Fibroblast of skin of abdomen (primary cell): ENCODE data around the gene LRATD1. TPM values are rescaled to one million over a fixed set of nuclear protein-coding genes. Genes with fewer than 3 reads are reported as not detected.
"Not testable (repeated sequence)": the region's sequence is repeated elsewhere in the genome, so short reads cannot be mapped to it uniquely, and the experiment has no call there.

Experiments
- DNase-seq: peaks from one replicate; pipeline ENCODE4 v3.0.0-alpha.2; 2013
- polyA plus RNA-seq, 2 experiments: library from polyadenylated mRNA; unstranded; fragments of 120-200 nt; gene quantifications; one replicate each; pipeline ENCODE4 v1.2.1, GENCODE V29; 2013; ENCODE audit not compliant: insufficient read length in 2 of 2

Gene LRATD1
- 8.1 TPM for polyA plus RNA-seq (2013, experiment 1 of 2; ENCODE audit: insufficient read length)
- 7.8 TPM for polyA plus RNA-seq (2013, experiment 2 of 2; ENCODE audit: insufficient read length)

- peak; percentile 88 for DNase-seq
Measured at GRCh38 chr2:14632133-14632936, at the start of gene LRATD1. Gene LRATD1 (plus strand): TSS chr2:14632717. CDS start chr2:14633980, 1,263 bp downstream.

DNA sequence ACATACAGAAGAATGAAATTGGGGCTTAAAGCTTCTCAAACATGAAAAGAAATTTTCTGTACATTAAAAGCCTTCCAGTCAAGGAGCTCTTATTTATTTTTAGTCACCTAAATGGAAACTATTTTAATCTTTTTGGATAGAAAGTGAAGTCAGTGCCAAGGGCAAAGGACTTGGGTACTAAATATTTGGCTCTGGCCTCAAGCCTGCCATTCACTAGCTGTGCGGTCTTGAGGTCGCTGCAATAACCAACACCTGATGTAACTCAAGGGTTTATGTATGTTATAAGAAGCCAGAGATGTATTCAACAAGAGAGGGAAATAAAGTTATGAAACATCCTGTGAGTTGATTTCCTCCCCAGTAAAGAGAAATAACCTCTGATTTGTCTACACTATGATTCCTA, 49.5 kb upstream of the LRATD1 start:
- no peak for DNase-seq

DNA sequence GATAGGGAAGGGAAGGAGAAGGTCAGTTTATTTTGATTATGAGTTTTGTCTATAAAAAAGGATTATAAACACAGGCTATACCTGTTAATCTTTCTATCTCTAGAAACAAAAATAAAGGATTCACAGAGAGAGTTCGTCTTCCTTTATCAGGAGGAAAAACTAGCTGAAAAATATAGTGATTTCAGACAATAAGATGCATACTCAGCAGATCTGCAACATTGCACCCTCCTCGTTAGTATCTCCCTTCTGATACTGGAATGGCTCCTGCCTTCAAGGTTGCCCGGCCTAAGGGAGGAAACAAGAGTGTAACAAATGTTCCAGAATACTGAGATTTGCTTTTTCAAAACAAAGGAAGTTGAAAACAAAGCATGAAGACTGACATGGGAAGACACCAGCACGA, 48.7 kb upstream of the LRATD1 start:
- DNase-seq = no peak

GRCh38 chr2:14587119-14587518, 45.4 kb upstream of the LRATD1 start:
- peak; percentile 9 for DNase-seq

DNA sequence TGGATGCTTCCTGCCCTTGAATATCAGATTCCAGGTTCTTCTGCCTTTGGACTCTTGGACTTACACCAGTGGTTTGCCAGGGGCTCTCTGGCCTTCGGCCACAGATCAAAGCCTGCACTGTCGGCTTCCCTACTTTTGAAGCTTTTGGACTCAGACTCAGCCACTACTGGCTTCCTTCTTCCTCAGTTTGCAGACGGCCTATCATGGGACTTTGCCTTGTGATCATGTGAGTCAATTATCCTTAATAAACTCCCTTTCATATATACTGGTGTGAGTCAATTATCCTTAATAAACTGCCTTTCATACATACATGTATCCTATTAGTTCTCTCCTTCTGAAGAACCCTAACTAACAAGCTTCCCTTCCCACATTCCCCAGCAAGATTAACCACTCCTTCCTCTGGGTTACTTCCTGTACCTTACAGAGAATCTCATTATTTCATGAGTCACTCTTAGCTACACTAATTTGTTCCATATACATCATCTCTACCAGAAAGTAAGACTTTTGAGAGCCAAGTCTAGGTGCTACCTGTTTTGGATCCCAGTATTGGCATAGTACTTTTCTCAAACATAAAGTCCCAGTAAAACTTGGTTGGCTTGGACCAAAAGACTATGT, 31.3 kb upstream of the LRATD1 start:
- DNase-seq = peak; percentile 30

DNA sequence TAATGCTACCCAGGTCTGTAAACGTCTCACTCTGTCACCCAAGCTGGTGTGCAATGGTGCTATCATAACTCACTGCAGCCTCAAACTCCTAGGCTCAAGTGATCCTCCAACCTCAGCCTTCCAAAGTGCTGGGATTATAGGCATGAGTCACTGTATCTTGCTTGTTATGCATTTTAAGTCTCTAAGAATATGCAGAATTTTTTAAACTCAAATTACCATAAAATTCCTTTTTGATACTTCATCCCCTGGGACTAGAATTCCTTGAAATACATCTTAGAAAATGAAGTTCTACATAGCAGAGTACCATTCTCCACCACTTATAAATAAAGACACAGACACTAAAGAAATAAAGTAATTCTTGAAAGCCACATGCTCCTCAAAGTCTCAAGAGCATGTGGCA, 30.2 kb upstream of the LRATD1 start:
- peak; percentile 63 for DNase-seq

GRCh38 chr2:14603676-14604075, 28.8 kb upstream of the LRATD1 start:
- no peak for DNase-seq

GRCh38 chr2:14608245-14608644, 24.3 kb upstream of the LRATD1 start:
- DNase-seq = no peak

DNA sequence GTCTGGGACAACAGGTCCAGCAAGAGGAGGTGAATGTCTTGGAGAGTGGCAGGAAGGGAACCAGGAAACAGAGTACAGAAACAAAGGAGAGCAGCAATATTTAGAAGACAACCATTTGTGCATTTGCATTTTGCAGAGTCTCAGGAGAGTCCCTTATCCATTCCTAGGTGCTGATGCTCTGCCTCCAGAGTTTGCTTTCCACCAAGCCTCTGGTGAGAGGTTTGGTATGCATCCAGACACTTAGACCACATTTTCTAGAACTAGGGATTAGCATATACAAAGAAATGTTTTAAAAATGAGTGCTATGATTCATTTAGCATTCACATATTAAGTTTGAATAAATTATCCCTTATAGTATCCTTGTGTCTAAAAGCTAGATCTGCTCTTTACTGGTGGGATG, 18.5 kb upstream of the LRATD1 start:
- DNase-seq = peak; percentile 81

DNA sequence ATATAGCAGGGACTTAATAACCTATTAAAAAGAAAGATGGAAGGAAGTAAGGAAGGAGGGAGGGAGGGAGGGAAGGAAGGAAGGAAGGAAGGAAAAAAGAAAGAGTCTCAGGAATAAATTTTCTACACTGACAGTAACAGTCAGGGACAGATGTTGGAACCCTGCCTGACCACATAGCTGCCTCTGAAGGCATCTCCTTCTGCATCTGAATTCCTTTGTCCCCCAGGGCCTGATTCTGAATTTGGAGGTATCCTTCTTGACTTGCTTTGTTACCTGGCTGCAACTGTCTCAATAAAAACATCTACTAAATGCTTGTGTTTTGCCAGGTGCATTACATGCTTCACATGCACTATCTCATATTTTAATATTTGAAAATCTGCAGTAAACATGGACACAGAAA, 17.4 kb upstream of the LRATD1 start:
- peak; percentile 48 for DNase-seq

DNA sequence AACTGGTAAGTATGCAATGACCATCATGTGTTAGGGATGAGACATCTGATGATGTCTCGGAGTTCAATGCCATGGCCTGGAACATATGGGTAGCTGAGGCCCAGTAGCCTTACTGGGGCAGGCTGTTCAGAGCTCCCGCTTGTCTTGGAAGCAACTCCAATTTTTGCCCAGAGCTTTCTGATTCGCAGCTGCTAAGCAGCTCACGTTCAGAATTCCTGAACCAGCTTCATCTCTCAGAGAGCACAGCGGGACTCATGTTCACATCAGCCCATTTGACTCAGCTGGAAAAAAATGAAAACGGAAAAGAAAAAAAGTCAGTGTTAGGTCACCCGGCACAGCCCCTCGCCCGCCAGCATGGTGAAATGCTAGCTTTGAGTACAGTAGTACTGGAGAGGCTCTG, 16.8 kb upstream of the LRATD1 start:
- peak; percentile 52 for DNase-seq

GRCh38 chr2:14616342-14616741, 16.2 kb upstream of the LRATD1 start:
- peak; percentile 53 for DNase-seq

- no peak for DNase-seq
Measured at GRCh38 chr2:14616950-14617349, 15.6 kb upstream of the LRATD1 start.

DNA sequence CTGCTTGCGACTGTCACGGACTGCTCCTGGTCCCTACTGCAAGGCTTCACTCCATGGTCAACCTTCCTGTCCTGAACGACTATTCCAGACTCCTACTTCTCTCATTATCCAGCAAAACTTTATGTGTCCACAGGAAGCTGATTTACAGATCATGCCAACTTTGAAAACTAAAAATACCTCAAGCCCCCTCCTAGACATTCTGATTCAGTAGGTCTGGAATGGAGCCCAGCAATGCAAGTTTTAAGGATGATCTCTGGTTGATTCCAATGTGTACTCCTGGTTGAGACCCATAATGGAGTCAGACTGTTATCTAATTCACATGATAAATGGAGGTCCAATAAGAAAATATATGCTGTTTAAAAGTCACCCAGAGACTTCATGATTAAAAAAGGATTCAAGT, 13.1 kb upstream of the LRATD1 start:
- peak; percentile 65 for DNase-seq

GRCh38 chr2:14621114-14621513, 11.4 kb upstream of the LRATD1 start:
- no peak for DNase-seq

- no peak for DNase-seq
Measured at GRCh38 chr2:14621906-14622549, 10.5 kb upstream of the LRATD1 start.

DNA sequence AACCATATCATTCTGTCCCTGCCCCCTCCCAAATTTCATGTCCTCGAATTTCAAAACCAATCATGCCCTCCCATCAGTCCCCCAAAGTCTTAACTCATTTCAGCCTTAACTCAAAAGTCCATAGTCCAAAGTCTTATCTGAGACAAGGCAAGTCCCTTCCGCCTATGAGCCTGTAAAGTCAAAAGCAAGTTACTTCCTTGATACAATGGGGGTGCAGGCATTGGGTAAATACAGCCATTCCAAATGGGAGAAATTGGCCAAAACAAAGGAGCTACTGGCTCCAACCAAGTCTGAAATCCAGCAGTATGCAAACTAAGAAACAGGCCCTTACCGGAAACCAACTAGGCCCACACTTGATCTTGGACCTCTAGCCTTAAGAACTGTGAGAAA, 10.0 kb upstream of the LRATD1 start:
- DNase-seq = not testable (repeated sequence)

DNA sequence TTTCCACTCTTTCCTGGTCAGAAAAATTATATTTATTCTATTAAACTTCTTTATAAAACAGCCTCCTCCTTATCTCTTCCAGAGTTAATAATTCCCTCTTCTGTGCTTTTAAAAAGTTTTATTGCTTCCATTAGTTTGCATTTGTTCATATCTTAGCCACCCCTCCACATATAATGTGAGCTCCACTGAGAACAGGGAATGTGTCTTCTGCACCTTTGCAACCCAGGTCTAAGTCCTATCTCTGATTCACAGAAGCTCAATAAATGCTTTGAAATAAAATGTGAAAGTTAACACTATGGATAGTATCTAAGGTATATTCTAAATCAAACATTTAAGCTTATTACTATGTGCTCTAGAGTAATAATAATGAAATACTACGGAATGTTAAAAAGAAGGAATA, 9.3 kb upstream of the LRATD1 start:
- DNase-seq = no peak

DNA sequence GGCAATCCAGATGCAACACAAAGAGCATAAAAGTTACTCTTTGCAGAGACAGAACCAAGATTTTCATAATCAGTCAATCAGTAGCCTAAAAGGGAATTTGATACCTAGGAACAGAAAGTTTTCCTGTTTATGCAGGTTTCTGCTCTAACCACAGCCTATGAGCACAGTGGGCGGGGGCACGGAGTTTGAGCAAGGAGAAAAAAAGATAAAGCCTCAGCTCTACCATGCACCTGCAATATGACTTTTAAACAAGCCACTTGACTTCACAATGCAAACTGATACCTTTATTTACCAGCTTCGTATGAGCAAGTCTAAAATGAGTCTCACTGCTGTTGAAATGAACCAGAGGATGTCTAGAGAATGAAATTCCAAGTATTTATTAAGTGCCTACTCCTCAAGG, 5.6 kb upstream of the LRATD1 start:
- no peak for DNase-seq

DNA sequence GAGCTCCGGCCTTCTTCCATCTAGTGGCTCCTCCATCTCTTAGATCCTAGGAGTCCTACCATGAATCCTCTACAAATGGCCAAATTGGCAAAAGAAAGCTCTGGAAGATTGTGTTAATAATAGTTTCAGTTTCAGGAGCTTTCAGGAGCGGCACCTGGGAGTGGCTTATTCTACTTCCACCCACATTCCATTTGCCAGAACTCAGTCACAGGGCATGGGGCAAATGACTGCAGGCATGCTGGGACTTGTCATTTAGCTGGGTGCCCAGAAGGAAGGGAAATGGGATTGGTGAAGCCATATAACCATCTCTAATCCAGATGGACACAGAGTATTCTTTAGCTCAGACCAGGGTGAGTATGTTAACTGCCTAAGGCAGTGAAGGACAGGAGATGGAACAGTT, 3.6 kb upstream of the LRATD1 start:
- no peak for DNase-seq

- no peak for DNase-seq
Measured at GRCh38 chr2:14631406-14632040, 994 bp upstream of the LRATD1 start.

- DNase-seq = no peak
Measured at GRCh38 chr2:14633061-14633460, 544 bp downstream of the LRATD1 start.
